WTC11 (cell line): ENCODE results near the gene CLDN14. TPM values are rescaled to one million over a fixed set of nuclear protein-coding genes. Genes with fewer than 3 reads are reported as not detected.

Experiments used
- ATAC-seq: fragments of 200-7000 bp; cut with Tn5 transposase; 2 replicates; pipeline ENCODE4 v1.10.0; 2021; ENCODE audit warnings: mild to moderate bottlenecking, moderate library complexity
- CTCF ChIA-PET: fragments of 300-600 bp; sonication (Branson Sonifier 250); formaldehyde crosslinking; loops from one replicate; lab custom pipeline; 2021; ENCODE audit warnings: antibody characterized with exemption; lab: Charles Lee
- POLR2A ChIA-PET: fragments of 350-600 bp; sonication (Branson Sonifier 250); formaldehyde crosslinking; loops from one replicate; lab custom pipeline; 2021; ENCODE audit warnings: antibody characterized with exemption; lab: Charles Lee
- DNase-seq: peaks from one replicate; pipeline ENCODE4 v3.0.0; 2021; ENCODE audit warnings: low spot score
- H3K27ac Mint-ChIP-seq: 2 replicates; pipeline ENCODE4 v1.8.0; 2021; ENCODE audit warnings: mixed read lengths
- H3K27me3 Mint-ChIP-seq: 2 replicates; pipeline ENCODE4 v1.8.0; 2021; ENCODE audit warnings: low read depth, mild to moderate bottlenecking, moderate library complexity, mixed read lengths
- H3K36me3 Mint-ChIP-seq: 2 replicates; pipeline ENCODE4 v1.8.0; 2021; ENCODE audit warnings: mixed read lengths
- H3K4me1 Mint-ChIP-seq: 2 replicates; pipeline ENCODE4 v1.8.0; 2022; ENCODE audit warnings: mixed read lengths
- H3K4me3 Mint-ChIP-seq: 2 replicates; pipeline ENCODE4 v1.8.0; 2021; ENCODE audit warnings: mild to moderate bottlenecking, moderate library complexity, mixed read lengths
- H3K9me3 Mint-ChIP-seq: 2 replicates; pipeline ENCODE4 v1.8.0; 2021; ENCODE audit warnings: mixed read lengths
- CREB1 ChIP-seq: sonication (generic); formaldehyde crosslinking; IDR thresholded peaks from 2 replicates; pipeline ENCODE4 v1.8.0; 2023; ENCODE audit warnings: mild to moderate bottlenecking, missing genetic modification reagents
- EMX1 ChIP-seq: fragments of 250-450 bp; sonication (Bioruptor Pico); IDR thresholded peaks from 2 replicates; pipeline ENCODE4 v1.8.0; 2021; ENCODE audit warnings: mild to moderate bottlenecking
- GABPB1 ChIP-seq: sonication (generic); formaldehyde crosslinking; IDR thresholded peaks from 2 replicates; pipeline ENCODE4 v1.8.1; 2023; ENCODE audit warnings: mild to moderate bottlenecking, missing genetic modification reagents
- GTF2I ChIP-seq: fragments of 250-450 bp; sonication (Bioruptor Pico); conservative IDR thresholded peaks from 2 replicates; pipeline ENCODE4 v1.4.0; 2021; ENCODE audit warnings: mild to moderate bottlenecking
- JAZF1 ChIP-seq: fragments of 250-450 bp; sonication (Bioruptor Pico); IDR thresholded peaks from 2 replicates; pipeline ENCODE4 v1.9.0; 2021; ENCODE audit warnings: moderate library complexity, mild to moderate bottlenecking, inconsistent platforms
- SMAD4 ChIP-seq: sonication (generic); formaldehyde crosslinking; IDR thresholded peaks from 2 replicates; pipeline ENCODE4 v1.8.0; 2022; ENCODE audit warnings: mild to moderate bottlenecking, missing genetic modification reagents
- TP53 ChIP-seq: sonication (generic); formaldehyde crosslinking; IDR thresholded peaks from 2 replicates; pipeline ENCODE4 v1.8.1; 2023; ENCODE audit warnings: mild to moderate bottlenecking, missing genetic modification reagents
- ZNF317 ChIP-seq: sonication (generic); formaldehyde crosslinking; IDR thresholded peaks from 2 replicates; pipeline ENCODE4 v1.8.1; 2023; ENCODE audit warnings: low read depth, mild to moderate bottlenecking, moderate library complexity, missing genetic modification reagents, borderline replicate concordance
- ZNF423 ChIP-seq: fragments of 250-450 bp; sonication (Bioruptor Pico); IDR thresholded peaks from 2 replicates; pipeline ENCODE4 v2.1.2; 2022; ENCODE audit warnings: mild to moderate bottlenecking, moderate library complexity
- ZNF671 ChIP-seq: fragments of 250-450 bp; sonication (Bioruptor Pico); IDR thresholded peaks from 2 replicates; pipeline ENCODE4 v1.8.0; 2021; ENCODE audit warnings: mild to moderate bottlenecking
- total RNA-seq: library from RNA; stranded (reverse); gene quantifications from 3 replicates; pipeline ENCODE4 v1.2.3, GENCODE V29; 2021
- TF ChIP-seq, protein P1 (sequence below): fragments of 250-450 bp; sonication (Bioruptor Pico); conservative IDR thresholded peaks from 2 replicates; pipeline ENCODE4 v1.9.0; 2021; ENCODE audit warnings: mild to moderate bottlenecking
- TF ChIP-seq, protein P2 (sequence below): sonication (generic); formaldehyde crosslinking; IDR thresholded peaks from 2 replicates; pipeline ENCODE4 v1.8.1; 2022; ENCODE audit warnings: missing genetic modification reagents, borderline replicate concordance
- TF ChIP-seq, protein P3 (sequence below): sonication (generic); formaldehyde crosslinking; IDR thresholded peaks from 2 replicates; pipeline ENCODE4 v1.8.0; 2023; ENCODE audit warnings: mild to moderate bottlenecking, missing genetic modification reagents
- TF ChIP-seq, protein P4 (sequence below): sonication (generic); formaldehyde crosslinking; IDR thresholded peaks from 2 replicates; pipeline ENCODE4 v1.8.1; 2023; ENCODE audit warnings: mild to moderate bottlenecking, missing genetic modification reagents, borderline replicate concordance
- TF ChIP-seq, protein P5 (sequence below): fragments of 250-450 bp; sonication (Bioruptor Pico); IDR thresholded peaks from 2 replicates; pipeline ENCODE4 v2.1.2; 2022; ENCODE audit warnings: mild to moderate bottlenecking, moderate library complexity

The CLDN14 gene
- total RNA-seq, 1 experiment from 2014 or later = not detected

DNA sequence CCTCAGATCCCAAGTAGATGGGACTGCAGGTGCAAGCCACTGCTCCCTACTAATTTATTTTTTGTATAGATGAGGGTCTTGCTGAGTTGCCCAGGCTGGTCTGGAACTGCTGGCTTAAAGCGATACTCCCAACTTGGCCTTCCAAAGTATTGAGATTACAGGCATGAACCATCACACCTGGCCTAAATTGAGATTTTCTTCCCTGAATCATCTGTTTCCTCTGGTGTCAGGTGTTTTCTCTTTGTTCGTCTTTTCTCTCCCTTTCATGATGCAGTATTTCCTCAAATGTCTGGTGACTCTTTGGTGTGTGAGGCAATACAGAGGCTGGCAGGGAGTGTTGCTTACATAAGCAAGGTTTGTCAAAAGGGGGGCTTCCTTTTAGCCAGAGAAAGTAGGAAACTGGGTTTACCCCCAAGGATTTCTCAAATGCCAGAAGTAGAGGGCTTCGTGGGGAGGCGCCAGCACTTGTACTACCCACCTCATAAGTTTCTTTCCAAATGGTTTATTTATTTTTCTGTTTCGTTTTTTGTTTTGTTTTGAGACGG is 27.6 kb downstream of the CLDN14 start:
- ChIA-PET CTCF (no interaction called here), POLR2A (no interaction called here)
- no peaks in the 10 kb centered on the region; the same call in 1 of the 2 replicates for H3K9me3 Mint-ChIP-seq
- TF ChIP-seq, protein P1, sequence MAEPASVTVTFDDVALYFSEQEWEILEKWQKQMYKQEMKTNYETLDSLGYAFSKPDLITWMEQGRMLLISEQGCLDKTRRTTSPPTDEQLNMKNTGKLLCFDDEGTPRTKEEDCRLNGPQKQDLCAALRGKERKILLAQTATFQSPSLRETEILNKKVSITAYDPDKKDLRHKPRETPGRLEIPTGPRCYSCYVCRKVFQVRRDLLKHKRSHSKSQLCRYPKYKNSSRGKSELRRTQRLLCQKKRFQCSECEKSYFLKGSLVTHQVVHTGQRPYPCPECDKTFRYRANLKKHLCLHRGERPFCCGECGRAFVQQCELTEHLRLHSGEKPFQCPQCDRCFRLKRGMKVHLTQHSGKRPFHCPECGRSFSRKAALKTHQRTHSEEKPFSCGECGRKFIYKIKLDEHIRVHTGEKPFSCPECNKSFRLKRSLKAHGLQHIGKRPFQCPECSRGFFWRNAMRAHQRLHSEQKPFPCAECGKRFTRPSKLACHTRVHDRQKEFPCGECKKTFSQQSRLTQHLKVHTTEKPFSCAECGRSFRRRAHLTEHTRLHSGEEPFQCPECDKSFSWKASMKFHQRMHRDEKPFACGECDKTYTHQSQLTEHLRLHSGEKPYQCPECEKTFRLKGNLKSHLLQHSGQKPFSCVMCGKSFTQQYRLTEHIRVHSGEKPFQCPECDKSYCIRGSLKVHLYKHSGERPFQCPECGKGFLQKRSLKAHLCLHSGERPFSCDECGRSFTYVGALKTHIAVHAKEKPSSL = no peak
- TF ChIP-seq CREB1 (no peak), ZNF317 (CRISPR knock-in tag) (no peak), EMX1 (no peak), GTF2I (CRISPR knock-in tag) (no peak), ZNF671 (CRISPR knock-in tag) (no peak), ZNF423 (CRISPR knock-in tag) (no peak), TP53 (CRISPR knock-in tag) (no peak), SMAD4 (CRISPR knock-in tag) (no peak), JAZF1 (CRISPR knock-in tag) (no peak), GABPB1 (CRISPR knock-in tag) (no peak)
- TF ChIP-seq, protein P2, sequence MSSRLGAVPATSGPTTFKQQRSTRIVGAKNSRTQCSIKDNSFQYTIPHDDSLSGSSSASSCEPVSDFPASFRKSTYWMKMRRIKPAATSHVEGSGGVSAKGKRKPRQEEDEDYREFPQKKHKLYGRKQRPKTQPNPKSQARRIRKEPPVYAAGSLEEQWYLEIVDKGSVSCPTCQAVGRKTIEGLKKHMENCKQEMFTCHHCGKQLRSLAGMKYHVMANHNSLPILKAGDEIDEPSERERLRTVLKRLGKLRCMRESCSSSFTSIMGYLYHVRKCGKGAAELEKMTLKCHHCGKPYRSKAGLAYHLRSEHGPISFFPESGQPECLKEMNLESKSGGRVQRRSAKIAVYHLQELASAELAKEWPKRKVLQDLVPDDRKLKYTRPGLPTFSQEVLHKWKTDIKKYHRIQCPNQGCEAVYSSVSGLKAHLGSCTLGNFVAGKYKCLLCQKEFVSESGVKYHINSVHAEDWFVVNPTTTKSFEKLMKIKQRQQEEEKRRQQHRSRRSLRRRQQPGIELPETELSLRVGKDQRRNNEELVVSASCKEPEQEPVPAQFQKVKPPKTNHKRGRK (CRISPR knock-in tag) = no peak
- TF ChIP-seq, protein P3, sequence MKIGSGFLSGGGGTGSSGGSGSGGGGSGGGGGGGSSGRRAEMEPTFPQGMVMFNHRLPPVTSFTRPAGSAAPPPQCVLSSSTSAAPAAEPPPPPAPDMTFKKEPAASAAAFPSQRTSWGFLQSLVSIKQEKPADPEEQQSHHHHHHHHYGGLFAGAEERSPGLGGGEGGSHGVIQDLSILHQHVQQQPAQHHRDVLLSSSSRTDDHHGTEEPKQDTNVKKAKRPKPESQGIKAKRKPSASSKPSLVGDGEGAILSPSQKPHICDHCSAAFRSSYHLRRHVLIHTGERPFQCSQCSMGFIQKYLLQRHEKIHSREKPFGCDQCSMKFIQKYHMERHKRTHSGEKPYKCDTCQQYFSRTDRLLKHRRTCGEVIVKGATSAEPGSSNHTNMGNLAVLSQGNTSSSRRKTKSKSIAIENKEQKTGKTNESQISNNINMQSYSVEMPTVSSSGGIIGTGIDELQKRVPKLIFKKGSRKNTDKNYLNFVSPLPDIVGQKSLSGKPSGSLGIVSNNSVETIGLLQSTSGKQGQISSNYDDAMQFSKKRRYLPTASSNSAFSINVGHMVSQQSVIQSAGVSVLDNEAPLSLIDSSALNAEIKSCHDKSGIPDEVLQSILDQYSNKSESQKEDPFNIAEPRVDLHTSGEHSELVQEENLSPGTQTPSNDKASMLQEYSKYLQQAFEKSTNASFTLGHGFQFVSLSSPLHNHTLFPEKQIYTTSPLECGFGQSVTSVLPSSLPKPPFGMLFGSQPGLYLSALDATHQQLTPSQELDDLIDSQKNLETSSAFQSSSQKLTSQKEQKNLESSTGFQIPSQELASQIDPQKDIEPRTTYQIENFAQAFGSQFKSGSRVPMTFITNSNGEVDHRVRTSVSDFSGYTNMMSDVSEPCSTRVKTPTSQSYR = no peak
- TF ChIP-seq, protein P4, sequence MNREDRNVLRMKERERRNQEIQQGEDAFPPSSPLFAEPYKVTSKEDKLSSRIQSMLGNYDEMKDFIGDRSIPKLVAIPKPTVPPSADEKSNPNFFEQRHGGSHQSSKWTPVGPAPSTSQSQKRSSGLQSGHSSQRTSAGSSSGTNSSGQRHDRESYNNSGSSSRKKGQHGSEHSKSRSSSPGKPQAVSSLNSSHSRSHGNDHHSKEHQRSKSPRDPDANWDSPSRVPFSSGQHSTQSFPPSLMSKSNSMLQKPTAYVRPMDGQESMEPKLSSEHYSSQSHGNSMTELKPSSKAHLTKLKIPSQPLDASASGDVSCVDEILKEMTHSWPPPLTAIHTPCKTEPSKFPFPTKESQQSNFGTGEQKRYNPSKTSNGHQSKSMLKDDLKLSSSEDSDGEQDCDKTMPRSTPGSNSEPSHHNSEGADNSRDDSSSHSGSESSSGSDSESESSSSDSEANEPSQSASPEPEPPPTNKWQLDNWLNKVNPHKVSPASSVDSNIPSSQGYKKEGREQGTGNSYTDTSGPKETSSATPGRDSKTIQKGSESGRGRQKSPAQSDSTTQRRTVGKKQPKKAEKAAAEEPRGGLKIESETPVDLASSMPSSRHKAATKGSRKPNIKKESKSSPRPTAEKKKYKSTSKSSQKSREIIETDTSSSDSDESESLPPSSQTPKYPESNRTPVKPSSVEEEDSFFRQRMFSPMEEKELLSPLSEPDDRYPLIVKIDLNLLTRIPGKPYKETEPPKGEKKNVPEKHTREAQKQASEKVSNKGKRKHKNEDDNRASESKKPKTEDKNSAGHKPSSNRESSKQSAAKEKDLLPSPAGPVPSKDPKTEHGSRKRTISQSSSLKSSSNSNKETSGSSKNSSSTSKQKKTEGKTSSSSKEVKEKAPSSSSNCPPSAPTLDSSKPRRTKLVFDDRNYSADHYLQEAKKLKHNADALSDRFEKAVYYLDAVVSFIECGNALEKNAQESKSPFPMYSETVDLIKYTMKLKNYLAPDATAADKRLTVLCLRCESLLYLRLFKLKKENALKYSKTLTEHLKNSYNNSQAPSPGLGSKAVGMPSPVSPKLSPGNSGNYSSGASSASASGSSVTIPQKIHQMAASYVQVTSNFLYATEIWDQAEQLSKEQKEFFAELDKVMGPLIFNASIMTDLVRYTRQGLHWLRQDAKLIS (CRISPR knock-in tag) = no peak
- TF ChIP-seq, protein P5, sequence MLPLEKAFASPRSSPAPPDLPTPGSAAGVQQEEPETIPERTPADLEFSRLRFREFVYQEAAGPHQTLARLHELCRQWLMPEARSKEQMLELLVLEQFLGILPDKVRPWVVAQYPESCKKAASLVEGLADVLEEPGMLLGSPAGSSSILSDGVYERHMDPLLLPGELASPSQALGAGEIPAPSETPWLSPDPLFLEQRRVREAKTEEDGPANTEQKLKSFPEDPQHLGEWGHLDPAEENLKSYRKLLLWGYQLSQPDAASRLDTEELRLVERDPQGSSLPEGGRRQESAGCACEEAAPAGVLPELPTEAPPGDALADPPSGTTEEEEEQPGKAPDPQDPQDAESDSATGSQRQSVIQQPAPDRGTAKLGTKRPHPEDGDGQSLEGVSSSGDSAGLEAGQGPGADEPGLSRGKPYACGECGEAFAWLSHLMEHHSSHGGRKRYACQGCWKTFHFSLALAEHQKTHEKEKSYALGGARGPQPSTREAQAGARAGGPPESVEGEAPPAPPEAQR = no peak
- TF ChIP-seq, all 79 proteins: peak for 0
- Mint-ChIP-seq H3K27me3 (no peaks in the 10 kb centered on the region), H3K36me3 (no peaks in the 10 kb centered on the region), H3K27ac (no peak overlapping the region), H3K4me3 (no peak overlapping the region), H3K4me1 (peaks cover 18% of the 10 kb centered on the region)
- no peak for DNase-seq
- no peak for ATAC-seq
